Urinary bladder (tissue), 4 donors: ENCODE measurements around the gene MALRD1. TPM values are rescaled to one million over a fixed set of nuclear protein-coding genes. Genes with fewer than 3 reads are reported as not detected.

Experiments used
- DNase-seq: peaks from one replicate; pipeline ENCODE4 v3.0.0-alpha.2; 2015; ENCODE audit errors: extremely low spot score
- H3K27ac ChIP-seq: one replicate; pipeline ENCODE4 v1.5.1; 2013; ENCODE audit warnings: low read depth, mild to moderate bottlenecking, moderate library complexity
- H3K36me3 ChIP-seq: one replicate; pipeline ENCODE4 v1.6.1; 2013; ENCODE audit warnings: mild to moderate bottlenecking, moderate library complexity; ENCODE audit not compliant: insufficient read depth
- H3K4me1 ChIP-seq: one replicate; pipeline ENCODE4 v1.6.1; 2013; ENCODE audit warnings: mild to moderate bottlenecking, moderate library complexity; ENCODE audit not compliant: insufficient read depth
- H3K4me3 ChIP-seq: one replicate; pipeline ENCODE4 v1.5.1; 2013; ENCODE audit warnings: low read depth, low read length
- WGBS: extraction: QIAGEN DNeasy Blood & Tissue Kit; methylation state at CpG from one replicate; pipeline ENCODE4 v1.1.7; 2013; 5-methylcytosine and 5-hydroxymethylcytosine counted together
- polyA plus RNA-seq: library from polyadenylated mRNA; stranded (reverse); fragments of 200-250 nt; gene quantifications from one replicate; pipeline ENCODE4 v1.2.3, GENCODE V29; 2013
- total RNA-seq: library from RNA; depleted of rRNA; stranded (reverse); fragments of >200 nt; gene quantifications from one replicate; pipeline ENCODE4 v1.2.3, GENCODE V29; 2014
- donor health status: healthy with polysubstance abuse.
- donor health status: healthy.

MALRD1 gene
- total and polyA plus RNA-seq, 2 donors, result 0.52 to 13.8 TPM

- Histone ChIP-seq H3K36me3 (no peaks in the 10 kb centered on the region), H3K4me3 (no peak overlapping the region), H3K4me1 (no peaks in the 10 kb centered on the region), H3K27ac (no peak overlapping the region)
- no peak for DNase-seq
- 60% methylated on average over 2 of the region's 2 CpGs for WGBS
These were observed 568.4 kb downstream of the MALRD1 start for GRCh38 chr10:19616966-19617365.

- H3K4me1 ChIP-seq, result no peaks in the 10 kb centered on the region
- DNase-seq, result no peak
- H3K36me3 ChIP-seq, result no peaks in the 10 kb centered on the region
- H3K4me3 ChIP-seq, result no peak overlapping the region
- H3K27ac ChIP-seq, result no peak overlapping the region
These were observed 572.2 kb downstream of the MALRD1 start for GRCh38 chr10:19620811-19621210.

- no peaks in the 10 kb centered on the region for H3K4me1 ChIP-seq
These were observed 574.7 kb downstream of the MALRD1 start for GRCh38 chr10:19623321-19623720.

GRCh38 chr10:19626156-19626555 is 577.6 kb downstream of the MALRD1 start:
- Histone ChIP-seq H3K4me1 (no peaks in the 10 kb centered on the region), H3K36me3 (no peaks in the 10 kb centered on the region), H3K4me3 (no peak overlapping the region), H3K27ac (no peak overlapping the region)
- DNase-seq, result no peak
- 84% methylated on average over 3 of the region's 3 CpGs for WGBS

More at GRCh38 chr10:19623321-19623720, 574.7 kb downstream of the MALRD1 start:
- Histone ChIP-seq H3K27ac (no peak overlapping the region), H3K36me3 (no peaks in the 10 kb centered on the region), H3K4me3 (no peak overlapping the region)
- DNase-seq, result no peak

- 65% methylated on average over 7 of the region's 7 CpGs for WGBS
- Histone ChIP-seq H3K27ac (no peak overlapping the region), H3K4me3 (no peak overlapping the region), H3K4me1 (no peaks in the 10 kb centered on the region), H3K36me3 (no peaks in the 10 kb centered on the region)
- no peak for DNase-seq
These were observed 580.4 kb downstream of the MALRD1 start for GRCh38 chr10:19628767-19629560.

- Histone ChIP-seq H3K4me1 (no peaks in the 10 kb centered on the region), H3K27ac (no peak overlapping the region), H3K4me3 (no peak overlapping the region), H3K36me3 (no peaks in the 10 kb centered on the region)
- peak; percentile 26 for DNase-seq
- WGBS, result 29% methylated on average over 6 of the region's 6 CpGs
These were observed 581.0 kb downstream of the MALRD1 start for GRCh38 chr10:19629567-19629966.

- no peaks in the 10 kb centered on the region for H3K36me3 ChIP-seq
- DNase-seq, result no peak
- H3K27ac ChIP-seq, result no peak overlapping the region
- no peaks in the 10 kb centered on the region for H3K4me1 ChIP-seq
- H3K4me3 ChIP-seq, result no peak overlapping the region
- WGBS, result 96% methylated on average over 5 of the region's 5 CpGs
These were observed 585.6 kb downstream of the MALRD1 start for GRCh38 chr10:19634163-19634562.

- peak overlapping the region; percentile 23 for H3K27ac ChIP-seq
These were observed 589.7 kb downstream of the MALRD1 start for GRCh38 chr10:19638182-19638895.

GRCh38 chr10:19638896-19639233 is 590.3 kb downstream of the MALRD1 start:
- H3K27ac ChIP-seq, result no peak overlapping the region
- WGBS, result 33% methylated on average over 3 of the region's 3 CpGs
- no peaks in the 10 kb centered on the region for H3K4me1 ChIP-seq
- peak overlapping the region; percentile 37 for H3K4me3 ChIP-seq
- H3K36me3 ChIP-seq, result no peaks in the 10 kb centered on the region
- DNase-seq, result no peak

More at GRCh38 chr10:19638182-19638895, 589.7 kb downstream of the MALRD1 start:
- Histone ChIP-seq H3K4me3 (peak overlapping the region; percentile 37), H3K4me1 (no peaks in the 10 kb centered on the region), H3K36me3 (no peaks in the 10 kb centered on the region)
- 3% methylated on average over 1 of the region's 1 CpG for WGBS
- peak; percentile 41 for DNase-seq

- no peak overlapping the region for H3K4me3 ChIP-seq
- 90% methylated on average over 3 of the region's 3 CpGs for WGBS
- no peak for DNase-seq
These were observed 592.1 kb downstream of the MALRD1 start for GRCh38 chr10:19640566-19641263.

GRCh38 chr10:19651549-19651948 is 602.9 kb downstream of the MALRD1 start:
- no peak for DNase-seq

More at GRCh38 chr10:19640566-19641263, 592.1 kb downstream of the MALRD1 start:
- no peaks in the 10 kb centered on the region for H3K4me1 ChIP-seq
- H3K27ac ChIP-seq, result no peak overlapping the region
- H3K36me3 ChIP-seq, result no peaks in the 10 kb centered on the region

GRCh38 chr10:19652750-19653149 is 604.1 kb downstream of the MALRD1 start:
- Histone ChIP-seq H3K36me3 (no peaks in the 10 kb centered on the region), H3K4me1 (no peaks in the 10 kb centered on the region), H3K4me3 (no peak overlapping the region), H3K27ac (no peak overlapping the region)
- 62% methylated on average over 1 of the region's 1 CpG for WGBS
- no peak for DNase-seq

More at GRCh38 chr10:19651549-19651948, 602.9 kb downstream of the MALRD1 start:
- no peaks in the 10 kb centered on the region for H3K36me3 ChIP-seq
- H3K4me1 ChIP-seq, result no peaks in the 10 kb centered on the region
- WGBS, result 70% methylated on average over 1 of the region's 1 CpG
- H3K27ac ChIP-seq, result no peak overlapping the region
- no peak overlapping the region for H3K4me3 ChIP-seq

GRCh38 chr10:19653931-19654330 is 605.3 kb downstream of the MALRD1 start:
- Histone ChIP-seq H3K4me3 (no peak overlapping the region), H3K4me1 (no peaks in the 10 kb centered on the region), H3K27ac (no peak overlapping the region), H3K36me3 (no peaks in the 10 kb centered on the region)
- WGBS, result 79% methylated on average over 2 of the region's 2 CpGs
- DNase-seq, result no peak

GRCh38 chr10:19654576-19654975 is 606.0 kb downstream of the MALRD1 start:
- H3K4me1 ChIP-seq, result no peaks in the 10 kb centered on the region
- no peak for DNase-seq
- H3K4me3 ChIP-seq, result no peak overlapping the region
- H3K27ac ChIP-seq, result no peak overlapping the region
- no peaks in the 10 kb centered on the region for H3K36me3 ChIP-seq
- WGBS, result 44% methylated on average over 3 of the region's 3 CpGs
